ENCODE data around the gene SLC22A6.

DNA sequence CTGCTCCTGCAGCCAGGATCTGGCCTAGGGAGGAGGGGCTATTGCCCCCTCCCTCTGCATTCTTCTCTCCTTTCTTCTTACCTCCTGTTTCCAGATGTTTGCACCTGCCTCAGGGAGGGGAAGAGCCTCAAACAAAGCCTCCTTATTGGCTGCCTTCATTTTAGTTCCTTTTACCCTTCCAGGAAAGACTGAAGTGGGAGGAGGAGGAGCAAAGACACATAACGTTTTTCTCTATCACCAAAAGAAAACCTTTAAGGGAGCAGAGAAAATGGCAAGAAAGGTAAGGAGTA is 50.3 kb downstream of the SLC22A6 start:
- TF ChIP-seq, protein P1, sequence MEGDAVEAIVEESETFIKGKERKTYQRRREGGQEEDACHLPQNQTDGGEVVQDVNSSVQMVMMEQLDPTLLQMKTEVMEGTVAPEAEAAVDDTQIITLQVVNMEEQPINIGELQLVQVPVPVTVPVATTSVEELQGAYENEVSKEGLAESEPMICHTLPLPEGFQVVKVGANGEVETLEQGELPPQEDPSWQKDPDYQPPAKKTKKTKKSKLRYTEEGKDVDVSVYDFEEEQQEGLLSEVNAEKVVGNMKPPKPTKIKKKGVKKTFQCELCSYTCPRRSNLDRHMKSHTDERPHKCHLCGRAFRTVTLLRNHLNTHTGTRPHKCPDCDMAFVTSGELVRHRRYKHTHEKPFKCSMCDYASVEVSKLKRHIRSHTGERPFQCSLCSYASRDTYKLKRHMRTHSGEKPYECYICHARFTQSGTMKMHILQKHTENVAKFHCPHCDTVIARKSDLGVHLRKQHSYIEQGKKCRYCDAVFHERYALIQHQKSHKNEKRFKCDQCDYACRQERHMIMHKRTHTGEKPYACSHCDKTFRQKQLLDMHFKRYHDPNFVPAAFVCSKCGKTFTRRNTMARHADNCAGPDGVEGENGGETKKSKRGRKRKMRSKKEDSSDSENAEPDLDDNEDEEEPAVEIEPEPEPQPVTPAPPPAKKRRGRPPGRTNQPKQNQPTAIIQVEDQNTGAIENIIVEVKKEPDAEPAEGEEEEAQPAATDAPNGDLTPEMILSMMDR (conservative IDR thresholded peaks at IDR 0.05) = no peak
- TF ChIP-seq EZH2 (IDR thresholded peaks at IDR 0.05; ENCODE audit: low read depth) = no peak

All from PC-9 (cell line).